GM18519 (cell line): ENCODE data around the gene MASP1.
"Not testable (repeated sequence)": the region's sequence is repeated elsewhere in the genome, so short reads cannot be mapped to it uniquely, and the experiment has no call there.

Source experiments
- ATAC-seq: cut with Tn5 transposase; IDR thresholded peaks from one replicate; pipeline ENCODE4 v1.9.1; 2021; ENCODE audit warnings: mild to moderate bottlenecking, moderate library complexity; ENCODE audit not compliant: unreplicated experiment, low FRiP score

MASP1 gene

GRCh38 chr3:187230011-187230410 lies 61.5 kb downstream of the MASP1 start:
- no peak for ATAC-seq

GRCh38 chr3:187228740-187229139 lies 62.8 kb downstream of the MASP1 start:
- no peak for ATAC-seq

- no peak for ATAC-seq
These were observed 63.8 kb downstream of the MASP1 start for GRCh38 chr3:187227658-187228258.

GRCh38 chr3:187223799-187224198 lies 67.7 kb downstream of the MASP1 start:
- ATAC-seq = no peak

GRCh38 chr3:187222801-187223200 lies 68.7 kb downstream of the MASP1 start:
- no peak for ATAC-seq

- ATAC-seq = no peak
These were observed 76.1 kb downstream of the MASP1 start for GRCh38 chr3:187215460-187215859.

- ATAC-seq = no peak
These were observed 77.9 kb downstream of the MASP1 start for GRCh38 chr3:187213616-187214015.

- ATAC-seq = no peak
These were observed 78.8 kb downstream of the MASP1 start for GRCh38 chr3:187212705-187213104.

GRCh38 chr3:187212196-187212545 lies 79.4 kb downstream of the MASP1 start:
- no peak for ATAC-seq

- ATAC-seq = no peak
These were observed 79.9 kb downstream of the MASP1 start for GRCh38 chr3:187211532-187212195.

GRCh38 chr3:187210545-187211327 lies 80.8 kb downstream of the MASP1 start:
- ATAC-seq = no peak

- ATAC-seq = no peak
These were observed 81.4 kb downstream of the MASP1 start for GRCh38 chr3:187210091-187210490.

GRCh38 chr3:187209491-187209890 lies 82.0 kb downstream of the MASP1 start:
- ATAC-seq = no peak

- no peak for ATAC-seq
These were observed 83.4 kb downstream of the MASP1 start for GRCh38 chr3:187208159-187208558.

GRCh38 chr3:187207624-187208023 lies 83.9 kb downstream of the MASP1 start:
- no peak for ATAC-seq

- no peak for ATAC-seq
These were observed 84.5 kb downstream of the MASP1 start for GRCh38 chr3:187207062-187207461.

GRCh38 chr3:187205683-187206082 lies 85.9 kb downstream of the MASP1 start:
- no peak for ATAC-seq

GRCh38 chr3:187199463-187200050 lies 92.0 kb downstream of the MASP1 start:
- ATAC-seq = not testable (repeated sequence)

GRCh38 chr3:187198490-187198889 lies 93.0 kb downstream of the MASP1 start:
- no peak for ATAC-seq

GRCh38 chr3:187197335-187197649 lies 94.2 kb downstream of the MASP1 start, which contains the start of gene RTP1:
Gene RTP1 (plus strand): TSS chr3:187197486. CDS start chr3:187197516, 30 bp downstream.
- ATAC-seq = no peak

- ATAC-seq = no peak
These were observed 94.8 kb downstream of the MASP1 start for GRCh38 chr3:187196573-187197334.
